22Rv1 (cell line): ENCODE measurements around the gene PDE6A.

Experiments used
- CTCF ChIP-seq: fragments of 450-650 bp; IDR thresholded peaks from 2 replicates; pipeline ENCODE4 v1.5.1; 2017; ENCODE audit warnings: mild to moderate bottlenecking
- ZFX ChIP-seq: fragments of 450-650 bp; IDR thresholded peaks from 2 replicates; pipeline ENCODE4 v1.6.1; 2017; ENCODE audit warnings: antibody characterized with exemption, borderline replicate concordance

- TF ChIP-seq CTCF (no peak), ZFX (no peak)
Measured at GRCh38 chr5:149854866-149855265, 89.7 kb downstream of the PDE6A start.
